GM23248 (cell line): ENCODE results near the gene KCNAB3. TPM values are rescaled to one million over a fixed set of nuclear protein-coding genes. Genes with fewer than 3 reads are reported as not detected.

ENCODE experiments used
- DNase-seq: peaks from one replicate; pipeline ENCODE4 v3.0.0-alpha.2; 2015
- H2AFZ ChIP-seq: fragments of 200-600 bp; sonication (generic); 2 replicates; pipeline ENCODE4 v1.6.1; 2016; ENCODE audit warnings: antibody characterized with exemption
- H3F3A ChIP-seq: fragments of 200-600 bp; sonication (generic); 2 replicates; pipeline ENCODE4 v1.6.1; 2016; ENCODE audit warnings: mild to moderate bottlenecking, antibody characterized with exemption, mixed run types; ENCODE audit not compliant: insufficient read depth
- H3K27ac ChIP-seq: fragments of 200-600 bp; sonication (generic); 2 replicates; pipeline ENCODE4 v1.5.1; 2016; ENCODE audit warnings: mild to moderate bottlenecking
- H3K27me3 ChIP-seq: fragments of 200-600 bp; sonication (generic); replicated peaks from 2 replicates; pipeline ENCODE4 v1.6.1; 2016; ENCODE audit warnings: mild to moderate bottlenecking; ENCODE audit not compliant: insufficient read depth
- H3K36me3 ChIP-seq: fragments of 200-600 bp; sonication (generic); 2 replicates; pipeline ENCODE4 v1.6.1; 2016; ENCODE audit warnings: low read depth, mild to moderate bottlenecking
- H3K4me1 ChIP-seq: fragments of 200-600 bp; sonication (generic); 2 replicates; pipeline ENCODE4 v1.6.1; 2016; ENCODE audit warnings: mild to moderate bottlenecking; ENCODE audit not compliant: insufficient read depth
- H3K4me2 ChIP-seq: fragments of 200-600 bp; sonication (generic); one replicate; pipeline ENCODE4 v1.6.1; 2016; ENCODE audit warnings: mild to moderate bottlenecking; ENCODE audit not compliant: unreplicated experiment
- H3K4me3 ChIP-seq: fragments of 200-600 bp; sonication (generic); 2 replicates; pipeline ENCODE4 v1.5.1; 2016; ENCODE audit warnings: mild to moderate bottlenecking
- H3K79me2 ChIP-seq: fragments of 200-600 bp; sonication (generic); 2 replicates; pipeline ENCODE4 v1.6.1; 2016; ENCODE audit warnings: mild to moderate bottlenecking; ENCODE audit not compliant: insufficient read depth
- H3K9ac ChIP-seq: fragments of 200-600 bp; sonication (generic); 2 replicates; pipeline ENCODE4 v1.6.1; 2016; ENCODE audit warnings: mild to moderate bottlenecking
- H3K9me2 ChIP-seq: fragments of 200-600 bp; sonication (generic); 2 replicates; pipeline ENCODE4 v1.6.1; 2016; ENCODE audit warnings: mixed run types, mild to moderate bottlenecking, moderate library complexity; ENCODE audit not compliant: insufficient read depth
- H3K9me3 ChIP-seq: fragments of 200-600 bp; sonication (generic); one replicate; pipeline ENCODE4 v1.6.1; 2017; ENCODE audit warnings: low read depth
- H4K20me1 ChIP-seq: fragments of 200-600 bp; sonication (generic); 2 replicates; pipeline ENCODE4 v1.6.0; 2016; ENCODE audit not compliant: insufficient read depth
- EZH2 ChIP-seq: fragments of 200-600 bp; sonication (generic); IDR thresholded peaks from 2 replicates; pipeline ENCODE4 v1.6.1; 2018; ENCODE audit warnings: antibody characterized with exemption, mild to moderate bottlenecking; ENCODE audit not compliant: insufficient read depth, poor library complexity, severe bottlenecking
- EZH2phosphoT487 ChIP-seq: fragments of 200-600 bp; sonication (generic); IDR thresholded peaks from 2 replicates; pipeline ENCODE4 v1.6.1; 2018; ENCODE audit warnings: antibody characterized with exemption, moderate library complexity, mild to moderate bottlenecking, low read depth; ENCODE audit not compliant: insufficient read depth
- WGBS, 2 experiments: methylation state at CpG; one replicate each; pipeline ENCODE4 v1.1.6; 2015 to 2017; ENCODE audit warnings: low lambda C conversion rate in 2 of 2, low coverage in 1 of 2; ENCODE audit errors: missing lambda C conversion rate in 2 of 2; 5-methylcytosine and 5-hydroxymethylcytosine counted together
- in situ Hi-C: fragments of 300-500 bp; cut with MboI; formaldehyde crosslinking; loops from 2 replicates; pipeline ENCODE4 v1.15.0; 2020
- polyA plus RNA-seq: library from polyadenylated mRNA; unstranded; fragments of >200 nt; fragmentation: Nextera tagmentation; extraction: Ambion mirVana; gene quantifications from 2 replicates; pipeline ENCODE4 v1.2.1, GENCODE V29; 2016
- total RNA-seq: library from RNA; depleted of rRNA; stranded (reverse); fragments of >200 nt; shearing (Covaris generic); gene quantifications from 2 replicates; pipeline ENCODE4 v1.2.3, GENCODE V29; 2014

The KCNAB3 gene
- total and polyA plus RNA-seq, 2 experiments from 2014 or later: 0.22 to 0.24 TPM

GRCh38 chr17:7951143-7951792, 21.6 kb upstream of the KCNAB3 start:
- no peaks in the 10 kb centered on the region for H4K20me1 ChIP-seq
- DNase-seq: no peak
- no peak overlapping the region for H3K4me2 ChIP-seq
- 78% methylated on average over 5 of the region's 5 CpGs for WGBS, 2 experiments
- H3K27ac ChIP-seq: no peak overlapping the region
- no peak for TF ChIP-seq EZH2
- no peak for TF ChIP-seq EZH2phosphoT487
- H3K9ac ChIP-seq: no peak overlapping the region
- no peaks in the 10 kb centered on the region for H3K9me3 ChIP-seq
- 0 out of 2 replicates have a peak, but pooled peaks cover 6% of the 10 kb centered on the region for H3F3A ChIP-seq
- no peaks in the 10 kb centered on the region for H3K27me3 ChIP-seq
- no peak overlapping the region for H2AFZ ChIP-seq
- no peak overlapping the region for H3K4me3 ChIP-seq
- no peaks in the 10 kb centered on the region for H3K9me2 ChIP-seq
- no peaks in the 10 kb centered on the region for H3K4me1 ChIP-seq
- H3K36me3 ChIP-seq: peaks cover 15% of the 10 kb centered on the region; the same call in 1 of the 2 replicates
- H3K79me2 ChIP-seq: no peaks in the 10 kb centered on the region
- in situ Hi-C loops: no loop called here

- no peak for TF ChIP-seq EZH2phosphoT487
- TF ChIP-seq EZH2: no peak
- DNase-seq: no peak
- 65 to 68% methylated on average over 3 of the region's 3 CpGs for WGBS, 2 experiments
- no peaks in the 10 kb centered on the region for H4K20me1 ChIP-seq
- H3K27me3 ChIP-seq: no peaks in the 10 kb centered on the region
- no peak overlapping the region for H3K4me2 ChIP-seq
- no peaks in the 10 kb centered on the region for H3K9me2 ChIP-seq
- H3F3A ChIP-seq: 0 out of 2 replicates have a peak, but pooled peaks cover 6% of the 10 kb centered on the region
- H3K27ac ChIP-seq: no peak overlapping the region
- no peak overlapping the region for H2AFZ ChIP-seq
- H3K4me3 ChIP-seq: no peak overlapping the region
- no peaks in the 10 kb centered on the region for H3K4me1 ChIP-seq
- peaks cover 22% of the 10 kb centered on the region; the same call in 1 of the 2 replicates for H3K36me3 ChIP-seq
- no peak overlapping the region for H3K9ac ChIP-seq
- H3K9me3 ChIP-seq: no peaks in the 10 kb centered on the region
- in situ Hi-C loops: no loop called here
- no peaks in the 10 kb centered on the region for H3K79me2 ChIP-seq
Measured at GRCh38 chr17:7950578-7950977, 20.9 kb upstream of the KCNAB3 start.

GRCh38 chr17:7947651-7948050, 18.0 kb upstream of the KCNAB3 start:
- 0 out of 2 replicates have a peak, but pooled peaks cover 6% of the 10 kb centered on the region for H3F3A ChIP-seq
- DNase-seq: peak; percentile 40
- H3K4me2 ChIP-seq: no peak overlapping the region
- no peaks in the 10 kb centered on the region for H3K9me2 ChIP-seq
- H2AFZ ChIP-seq: no peak overlapping the region
- no peaks in the 10 kb centered on the region for H3K9me3 ChIP-seq
- in situ Hi-C loops: no loop called here
- H3K36me3 ChIP-seq: peaks cover 34% of the 10 kb centered on the region; the same call in 1 of the 2 replicates
- 76 to 79% methylated on average over 5 of the region's 5 CpGs for WGBS, 2 experiments
- H3K4me1 ChIP-seq: no peaks in the 10 kb centered on the region
- H3K27ac ChIP-seq: no peak overlapping the region
- no peaks in the 10 kb centered on the region for H3K27me3 ChIP-seq
- H3K79me2 ChIP-seq: no peaks in the 10 kb centered on the region
- H3K4me3 ChIP-seq: no peak overlapping the region
- no peak overlapping the region for H3K9ac ChIP-seq
- TF ChIP-seq EZH2phosphoT487: no peak
- no peak for TF ChIP-seq EZH2
- H4K20me1 ChIP-seq: no peaks in the 10 kb centered on the region

- no peaks in the 10 kb centered on the region for H4K20me1 ChIP-seq
- H3K9me3 ChIP-seq: no peaks in the 10 kb centered on the region
- WGBS, 2 experiments: 72 to 77% methylated on average over 5 of the region's 5 CpGs
- no peak overlapping the region for H2AFZ ChIP-seq
- 0 out of 2 replicates have a peak, but pooled peaks cover 6% of the 10 kb centered on the region for H3F3A ChIP-seq
- no peaks in the 10 kb centered on the region for H3K27me3 ChIP-seq
- TF ChIP-seq EZH2phosphoT487 (no peak), EZH2 (no peak)
- H3K27ac ChIP-seq: no peak overlapping the region
- no peak overlapping the region for H3K4me3 ChIP-seq
- H3K4me1 ChIP-seq: no peaks in the 10 kb centered on the region
- in situ Hi-C loops: no loop called here
- peaks cover 34% of the 10 kb centered on the region; the same call in 1 of the 2 replicates for H3K36me3 ChIP-seq
- no peak overlapping the region for H3K4me2 ChIP-seq
- no peaks in the 10 kb centered on the region for H3K9me2 ChIP-seq
- no peak for DNase-seq
- H3K9ac ChIP-seq: no peak overlapping the region
- no peaks in the 10 kb centered on the region for H3K79me2 ChIP-seq
Measured at GRCh38 chr17:7946441-7946840, 16.8 kb upstream of the KCNAB3 start.
